Transverse colon (tissue), 4 donors: ENCODE data around the gene MRPL48. TPM values are rescaled to one million over a fixed set of nuclear protein-coding genes. Genes with fewer than 3 reads are reported as not detected.

Experiments used
- DNase-seq: peaks from one replicate; pipeline ENCODE4 v3.0.0-alpha.2; 2019
- H3K27ac ChIP-seq, 4 donors: fragments of 200-600 bp; sonication (generic); 2 replicates each; pipeline ENCODE4 v1.5.1; 2016 to 2018; ENCODE audit warnings: inconsistent platforms in 4 of 4
- H3K27me3 ChIP-seq: fragments of 200-600 bp; sonication (generic); 2 replicates; pipeline ENCODE4 v1.5.1; 2017; ENCODE audit warnings: inconsistent platforms
- H3K36me3 ChIP-seq, 4 donors: fragments of 200-600 bp; sonication (generic); 2 replicates each; pipeline ENCODE4 v1.5.1; 2017 to 2019; ENCODE audit warnings: inconsistent platforms in 4 of 4
- H3K4me1 ChIP-seq, 4 donors: fragments of 200-600 bp; sonication (generic); 2 replicates each; pipeline ENCODE4 v1.5.1; 2017 to 2020; ENCODE audit warnings: inconsistent platforms in 4 of 4
- H3K4me3 ChIP-seq, 4 donors: fragments of 200-600 bp; sonication (generic); 1 replicate in 1 of 4; 2 replicates in 3 of 4; pipeline versions ENCODE4 v1.5.1 to v1.6.1; 2017 to 2019; ENCODE audit warnings: inconsistent platforms in 4 of 4
- H3K9me3 ChIP-seq, 2 donors: fragments of 200-600 bp; sonication (generic); 2 replicates each; pipeline ENCODE4 v1.5.1; 2017 to 2019; ENCODE audit warnings: inconsistent platforms in 2 of 2
- CTCF ChIP-seq, 5 experiments: fragments of 200-600 bp in 3 of 5; fragments of 450-650 bp in 2 of 5; sonication (generic) in 3 of 5; IDR thresholded peaks; 1 replicate in 2 of 5; 2 replicates in 3 of 5; pipeline ENCODE4 v1.5.1; 2016 to 2017; ENCODE audit warnings: antibody characterized with exemption in 5 of 5, inconsistent platforms in 3 of 5, mild to moderate bottlenecking in 2 of 5, moderate library complexity in 1 of 5
- EP300 ChIP-seq: sonication (generic); formaldehyde crosslinking; IDR thresholded peaks from one replicate; pipeline ENCODE4 v1.6.1; 2017; ENCODE audit warnings: antibody characterized with exemption, low read depth
- POLR2A ChIP-seq: fragments of 450-650 bp; IDR thresholded peaks from one replicate; pipeline ENCODE4 v1.6.1; 2016; ENCODE audit warnings: antibody characterized with exemption, mild to moderate bottlenecking, moderate library complexity
- POLR2AphosphoS5 ChIP-seq, 3 donors: sonication (generic); formaldehyde crosslinking; IDR thresholded peaks; one replicate each; pipeline ENCODE4 v1.6.1; 2016; ENCODE audit warnings: antibody characterized with exemption in 3 of 3
- WGBS, 2 donors: methylation state at CpG; one replicate each; pipeline ENCODE4 v1.1.5; 2018; ENCODE audit warnings: low coverage in 1 of 2; 5-methylcytosine and 5-hydroxymethylcytosine counted together
- in situ Hi-C, 4 donors: fragments of 200-750 bp; cut with MboI; loops; one replicate each; pipeline versions ENCODE4 v1.15.0 to v1.15.1; 2017; ENCODE audit warnings: low sequenced_read_pairs in 3 of 4, low pct_ligation_motif_present in 1 of 4, low pct_unique_long_range_greater_than_20kb in 1 of 4
- intact Hi-C: fragments of 100-400 bp; cut with DNase I; formaldehyde crosslinking; loops from one replicate; pipeline ENCODE4 v1.15.1; 2023; ENCODE audit warnings: low total_unique reads
- total RNA-seq, 4 donors: library from RNA; depleted of rRNA; stranded (reverse); fragments of >200 nt; gene quantifications; one replicate each; pipeline ENCODE4 v1.1.0, GENCODE V29; 2016

Gene MRPL48
- total RNA-seq, 4 donors from 2014 or later = 10.5 to 21.1 (median 21.0) TPM; not detected in 1

GRCh38 chr11:73810637-73811036 is 23.0 kb downstream of the MRPL48 start:
- no peaks in the 10 kb centered on the region for H3K9me3 ChIP-seq
- TF ChIP-seq POLR2A (no peak), EP300 (no peak), POLR2AphosphoS5 (IDR thresholded peaks at IDR 0.05) (no peak), CTCF (IDR thresholded peaks at IDR 0.05) (no peak)
- in situ Hi-C loops (no loop called here), intact Hi-C loops (no loop called here)
- H3K36me3 ChIP-seq = peaks cover 0 to 6% (median 0%) of the 10 kb centered on the region in 4 donors
- no peak for DNase-seq
- no peaks in the 10 kb centered on the region for H3K27me3 ChIP-seq
- H3K27ac ChIP-seq = no peak overlapping the region
- no peaks in the 10 kb centered on the region for H3K4me1 ChIP-seq
- 100% methylated on average over 1 of the region's 1 CpG; no CpG with 5 or more reads in 1 of the 2 donors for WGBS, 2 donors
- no peak overlapping the region for H3K4me3 ChIP-seq

- intact Hi-C loops (no loop called here), in situ Hi-C loops (no loop called here)
- Histone ChIP-seq H3K4me3 (no peak overlapping the region), H3K4me1 (no peaks in the 10 kb centered on the region), H3K36me3 (peaks cover 0 to 6% (median 0%) of the 10 kb centered on the region in 4 donors), H3K27me3 (no peaks in the 10 kb centered on the region), H3K9me3 (no peaks in the 10 kb centered on the region), H3K27ac (no peak overlapping the region)
- TF ChIP-seq POLR2A = no peak
- no peak for TF ChIP-seq EP300
- no peak for DNase-seq
- WGBS, 2 donors = 81 to 91% methylated on average over 3 of the region's 3 CpGs
Measured at GRCh38 chr11:73812234-73812633, 24.6 kb downstream of the MRPL48 start.

GRCh38 chr11:73814812-73815211 is 27.1 kb downstream of the MRPL48 start:
- no peak overlapping the region for H3K4me3 ChIP-seq

GRCh38 chr11:73818846-73819245 is 31.2 kb downstream of the MRPL48 start:
- H3K27me3 ChIP-seq = no peaks in the 10 kb centered on the region
- DNase-seq = no peak
- H3K9me3 ChIP-seq = no peaks in the 10 kb centered on the region
- in situ Hi-C loops (no loop called here), intact Hi-C loops (no loop called here)
- TF ChIP-seq POLR2A = no peak
- no peak for TF ChIP-seq EP300
- TF ChIP-seq POLR2AphosphoS5 (IDR thresholded peaks at IDR 0.05) = no peak
- TF ChIP-seq CTCF (IDR thresholded peaks at IDR 0.05) = no peak
- H3K4me1 ChIP-seq = no peaks in the 10 kb centered on the region
- no peak overlapping the region for H3K4me3 ChIP-seq
- H3K27ac ChIP-seq = no peak overlapping the region
- no peaks in the 10 kb centered on the region for H3K36me3 ChIP-seq

More at GRCh38 chr11:73814812-73815211, 27.1 kb downstream of the MRPL48 start:
- Histone ChIP-seq H3K4me1 (no peaks in the 10 kb centered on the region), H3K27ac (no peak overlapping the region), H3K36me3 (no peaks in the 10 kb centered on the region), H3K9me3 (no peaks in the 10 kb centered on the region), H3K27me3 (no peaks in the 10 kb centered on the region)
- intact Hi-C loops = no loop called here
- in situ Hi-C loops = no loop called here
- 96 to 97% methylated on average over 4 to 8 of the region's 8 CpGs for WGBS, 2 donors
- TF ChIP-seq EP300 (no peak), POLR2AphosphoS5 (IDR thresholded peaks at IDR 0.05) (no peak), CTCF (IDR thresholded peaks at IDR 0.05) (no peak), POLR2A (no peak)
- DNase-seq = no peak

GRCh38 chr11:73830261-73830660 is 42.6 kb downstream of the MRPL48 start:
- H3K27me3 ChIP-seq = no peaks in the 10 kb centered on the region
- no peak overlapping the region for H3K27ac ChIP-seq
- in situ Hi-C loops (no loop called here), intact Hi-C loops (no loop called here)
- H3K9me3 ChIP-seq = no peaks in the 10 kb centered on the region
- 65% methylated on average over 1 of the region's 1 CpG; no CpG with 5 or more reads in 1 of the 2 donors for WGBS, 2 donors
- H3K4me3 ChIP-seq = no peak overlapping the region
- no peak for DNase-seq
- peaks cover 0 to 50% (median 7%) of the 10 kb centered on the region in 4 donors for H3K36me3 ChIP-seq
- H3K4me1 ChIP-seq = no peaks in the 10 kb centered on the region
- no peak for TF ChIP-seq CTCF (IDR thresholded peaks at IDR 0.05)
- TF ChIP-seq EP300 = no peak
- TF ChIP-seq POLR2AphosphoS5 (IDR thresholded peaks at IDR 0.05) = no peak
- no peak for TF ChIP-seq POLR2A
